Esophagus muscularis mucosa (tissue), 4 donors: ENCODE data around the gene PEX10. TPM values are rescaled to one million over a fixed set of nuclear protein-coding genes. Genes with fewer than 3 reads are reported as not detected.

ENCODE experiments used
- DNase-seq: peaks from one replicate; pipeline ENCODE4 v3.0.0-alpha.2; 2017; ENCODE audit errors: extremely low spot score
- H3K27ac ChIP-seq, 4 donors: fragments of 200-600 bp; sonication (generic); replicated peaks in 1 of 4; 1 replicate in 3 of 4; 2 replicates in 1 of 4; pipeline ENCODE4 v1.5.1; 2016 to 2019; ENCODE audit warnings: mild to moderate bottlenecking in 1 of 4
- H3K27me3 ChIP-seq, 4 donors: fragments of 200-600 bp; sonication (generic); one replicate each; pipeline versions ENCODE4 v1.5.1 to v1.6.0; 2016 to 2019
- H3K36me3 ChIP-seq, 4 donors: fragments of 200-600 bp; sonication (generic); one replicate each; pipeline ENCODE4 v1.5.1; 2016 to 2019
- H3K4me1 ChIP-seq, 4 donors: fragments of 200-600 bp; sonication (generic); one replicate each; pipeline ENCODE4 v1.5.1; 2016 to 2019
- H3K4me3 ChIP-seq, 4 donors: fragments of 200-600 bp; sonication (generic); 1 replicate in 2 of 4; 2 replicates in 2 of 4; pipeline ENCODE4 v1.5.1; 2016 to 2019; ENCODE audit warnings: mild to moderate bottlenecking in 4 of 4, moderate library complexity in 1 of 4
- H3K9me3 ChIP-seq, 4 donors: fragments of 200-600 bp; sonication (generic); 1 replicate in 3 of 4; 2 replicates in 1 of 4; pipeline ENCODE4 v1.5.1; 2016 to 2019
- EP300 ChIP-seq: sonication (generic); formaldehyde crosslinking; IDR thresholded peaks from one replicate; pipeline ENCODE4 v1.6.1; 2017; ENCODE audit warnings: antibody characterized with exemption
- POLR2A ChIP-seq: fragments of 450-650 bp; IDR thresholded peaks from one replicate; pipeline ENCODE4 v1.6.1; 2017; ENCODE audit warnings: antibody characterized with exemption, moderate library complexity, mild to moderate bottlenecking, low read depth
- POLR2AphosphoS5 ChIP-seq, 2 donors: sonication (generic); formaldehyde crosslinking; IDR thresholded peaks; one replicate each; pipeline ENCODE4 v1.6.1; 2017; ENCODE audit warnings: antibody characterized with exemption in 2 of 2
- WGBS: methylation state at CpG from one replicate; pipeline ENCODE4 v1.1.5; 2018; 5-methylcytosine and 5-hydroxymethylcytosine counted together
- intact Hi-C: fragments of 100-400 bp; cut with DNase I; formaldehyde crosslinking; loops from one replicate; pipeline ENCODE4 v1.15.1; 2023
- total RNA-seq, 4 donors: library from RNA; depleted of rRNA; stranded (reverse); fragments of >200 nt; gene quantifications; one replicate each; pipeline versions ENCODE4 v1.1.0 to v1.2.1, GENCODE V29; 2016
- TF ChIP-seq, protein P1 (sequence below), 3 experiments: fragments of 200-600 bp in 2 of 3; fragments of 450-650 bp in 1 of 3; sonication (generic) in 2 of 3; IDR thresholded peaks; one replicate each; pipeline ENCODE4 v1.5.1; 2017 to 2019; ENCODE audit warnings: antibody characterized with exemption in 3 of 3, mild to moderate bottlenecking in 2 of 3, moderate library complexity in 1 of 3

The PEX10 gene
- total RNA-seq, 4 donors from 2014 or later = 14.2 to 27.1 (median 20.3) TPM

DNA sequence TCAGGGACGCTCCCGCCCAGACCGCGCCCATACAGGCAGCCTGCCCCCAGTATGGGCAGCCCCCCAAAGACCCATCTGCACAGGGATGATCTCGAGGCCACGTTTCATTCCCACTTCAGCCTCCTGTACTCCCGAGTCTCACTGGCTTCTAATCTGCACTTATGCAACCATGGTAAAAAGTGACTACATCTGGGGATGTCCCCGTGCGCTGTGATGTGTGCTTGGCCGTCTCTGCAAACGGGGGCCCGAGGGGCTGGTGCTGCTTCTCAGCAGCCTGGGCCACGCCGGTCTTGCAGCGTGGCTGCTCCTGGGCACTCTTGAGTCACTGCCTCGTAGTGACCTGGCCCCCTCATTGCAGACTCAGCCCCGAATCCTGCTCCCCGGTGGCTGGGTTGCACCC lies 46.3 kb upstream of the PEX10 start:
- no peak overlapping the region for H3K4me3 ChIP-seq
- 84% methylated on average over 18 of the region's 18 CpGs for WGBS
- no peak for DNase-seq
- intact Hi-C loops = no loop called here
- H3K36me3 ChIP-seq = no peaks in the 10 kb centered on the region
- peaks cover 0 to 95% (median 14%) of the 10 kb centered on the region in 4 donors for H3K27me3 ChIP-seq
- H3K27ac ChIP-seq = no peak overlapping the region
- H3K4me1 ChIP-seq = peaks cover 0 to 5% (median 2%) of the 10 kb centered on the region in 4 donors
- no peak for TF ChIP-seq EP300
- TF ChIP-seq POLR2AphosphoS5 (IDR thresholded peaks at IDR 0.05) = no peak
- TF ChIP-seq POLR2A = no peak
- TF ChIP-seq, protein P1, sequence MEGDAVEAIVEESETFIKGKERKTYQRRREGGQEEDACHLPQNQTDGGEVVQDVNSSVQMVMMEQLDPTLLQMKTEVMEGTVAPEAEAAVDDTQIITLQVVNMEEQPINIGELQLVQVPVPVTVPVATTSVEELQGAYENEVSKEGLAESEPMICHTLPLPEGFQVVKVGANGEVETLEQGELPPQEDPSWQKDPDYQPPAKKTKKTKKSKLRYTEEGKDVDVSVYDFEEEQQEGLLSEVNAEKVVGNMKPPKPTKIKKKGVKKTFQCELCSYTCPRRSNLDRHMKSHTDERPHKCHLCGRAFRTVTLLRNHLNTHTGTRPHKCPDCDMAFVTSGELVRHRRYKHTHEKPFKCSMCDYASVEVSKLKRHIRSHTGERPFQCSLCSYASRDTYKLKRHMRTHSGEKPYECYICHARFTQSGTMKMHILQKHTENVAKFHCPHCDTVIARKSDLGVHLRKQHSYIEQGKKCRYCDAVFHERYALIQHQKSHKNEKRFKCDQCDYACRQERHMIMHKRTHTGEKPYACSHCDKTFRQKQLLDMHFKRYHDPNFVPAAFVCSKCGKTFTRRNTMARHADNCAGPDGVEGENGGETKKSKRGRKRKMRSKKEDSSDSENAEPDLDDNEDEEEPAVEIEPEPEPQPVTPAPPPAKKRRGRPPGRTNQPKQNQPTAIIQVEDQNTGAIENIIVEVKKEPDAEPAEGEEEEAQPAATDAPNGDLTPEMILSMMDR (IDR thresholded peaks at IDR 0.05) = no peak
- H3K9me3 ChIP-seq = no peaks in the 10 kb centered on the region

- Histone ChIP-seq H3K27ac (no peak overlapping the region), H3K27me3 (peaks cover 0 to 95% (median 12%) of the 10 kb centered on the region in 4 donors), H3K4me1 (peaks cover 0 to 5% (median 2%) of the 10 kb centered on the region in 4 donors), H3K4me3 (no peak overlapping the region), H3K36me3 (no peaks in the 10 kb centered on the region), H3K9me3 (no peaks in the 10 kb centered on the region)
- DNase-seq = no peak
- TF ChIP-seq, protein P1 (IDR thresholded peaks at IDR 0.05) = no peak
- TF ChIP-seq POLR2A (no peak), EP300 (no peak), POLR2AphosphoS5 (IDR thresholded peaks at IDR 0.05) (no peak)
- intact Hi-C loops = no loop called here
- 69% methylated on average over 7 of the region's 17 CpGs for WGBS
Measured at GRCh38 chr1:2457444-2457843, 45.1 kb upstream of the PEX10 start.

DNA sequence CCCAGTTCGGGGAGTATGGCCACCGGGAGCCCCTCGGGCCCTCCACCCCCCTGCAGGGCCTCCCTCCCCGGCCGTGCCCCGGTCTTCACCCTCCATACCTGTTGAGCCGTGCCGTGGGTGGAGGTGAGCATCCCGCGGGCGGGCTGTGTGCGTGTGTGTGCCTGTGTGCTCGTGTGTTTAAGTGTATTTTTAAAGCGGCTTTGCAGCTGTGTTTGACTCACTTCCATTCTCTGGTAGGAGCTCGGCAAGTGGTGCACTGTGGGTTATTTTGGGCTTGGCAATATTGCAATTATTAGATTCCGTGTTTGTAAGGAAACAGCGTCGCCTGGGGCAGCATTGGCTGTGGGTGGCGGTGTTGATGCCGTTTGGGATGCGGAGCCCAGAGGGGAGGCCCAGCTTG lies 43.4 kb upstream of the PEX10 start:
- TF ChIP-seq EP300 (no peak), POLR2AphosphoS5 (IDR thresholded peaks at IDR 0.05) (no peak), POLR2A (no peak)
- TF ChIP-seq, protein P1 (IDR thresholded peaks at IDR 0.05) = no peak
- peaks cover 0 to 5% (median 2%) of the 10 kb centered on the region in 4 donors for H3K4me1 ChIP-seq
- peaks cover 0 to 95% (median 12%) of the 10 kb centered on the region in 4 donors for H3K27me3 ChIP-seq
- 74% methylated on average over 21 of the region's 21 CpGs for WGBS
- no peaks in the 10 kb centered on the region for H3K36me3 ChIP-seq
- no peak for DNase-seq
- no peaks in the 10 kb centered on the region for H3K9me3 ChIP-seq
- H3K4me3 ChIP-seq = no peak overlapping the region
- no peak overlapping the region for H3K27ac ChIP-seq
- intact Hi-C loops = no loop called here

DNA sequence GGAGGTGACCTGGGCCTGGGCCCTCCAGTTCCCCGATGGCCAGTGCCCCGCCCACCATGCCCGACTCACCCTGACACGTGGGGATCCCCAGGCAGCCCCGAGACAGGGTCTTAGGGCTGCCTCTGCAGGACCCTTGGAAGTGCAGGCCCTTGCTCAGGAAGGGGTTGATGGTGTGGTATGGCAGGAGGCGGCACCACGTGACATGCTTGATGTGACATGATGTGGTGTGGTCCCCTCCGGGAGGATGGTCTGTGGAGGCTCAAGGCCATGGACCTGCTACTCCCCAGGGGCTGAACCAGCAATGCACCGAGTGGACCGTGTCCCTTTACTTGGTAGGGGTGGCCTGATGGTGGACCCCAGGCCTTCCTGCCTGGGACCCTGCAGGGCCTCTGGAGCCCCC lies 41.9 kb upstream of the PEX10 start:
- Histone ChIP-seq H3K4me3 (no peak overlapping the region), H3K27me3 (peaks cover 0 to 96% (median 12%) of the 10 kb centered on the region in 4 donors), H3K9me3 (no peaks in the 10 kb centered on the region), H3K36me3 (no peaks in the 10 kb centered on the region), H3K27ac (no peak overlapping the region), H3K4me1 (no peaks in the 10 kb centered on the region)
- no peak for DNase-seq
- TF ChIP-seq EP300 = no peak
- TF ChIP-seq, protein P1 (IDR thresholded peaks at IDR 0.05) = no peak
- no peak for TF ChIP-seq POLR2A
- no peak for TF ChIP-seq POLR2AphosphoS5 (IDR thresholded peaks at IDR 0.05)
- WGBS = no CpG with 5 or more reads among the region's 10 CpGs
- intact Hi-C loops = no loop called here

DNA sequence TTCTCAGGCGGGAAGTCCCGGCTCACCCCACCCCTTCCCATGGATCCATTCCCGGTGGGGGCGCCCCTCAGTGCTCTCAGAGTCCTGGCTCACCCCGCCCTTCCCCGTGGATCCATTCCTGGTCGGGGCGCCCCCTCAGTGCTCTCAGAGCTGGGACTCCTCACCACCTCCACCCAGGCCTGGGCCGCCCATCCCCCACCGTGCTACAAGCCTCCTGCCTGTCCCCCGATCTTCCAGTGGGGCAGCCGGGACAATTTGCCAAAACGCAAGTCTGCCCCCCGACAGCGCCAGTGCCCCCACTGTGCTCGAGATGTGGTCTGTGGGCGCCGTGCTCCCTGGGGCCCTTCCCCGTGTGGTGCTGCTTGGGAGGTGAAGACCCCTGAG lies 40.6 kb upstream of the PEX10 start:
- intact Hi-C loops = no loop called here
- no peak overlapping the region for H3K27ac ChIP-seq
- 84% methylated on average over 14 of the region's 19 CpGs for WGBS
- DNase-seq = no peak
- no peaks in the 10 kb centered on the region for H3K36me3 ChIP-seq
- no peak overlapping the region for H3K4me3 ChIP-seq
- peaks cover 0 to 98% (median 12%) of the 10 kb centered on the region in 4 donors for H3K27me3 ChIP-seq
- H3K4me1 ChIP-seq = no peaks in the 10 kb centered on the region
- TF ChIP-seq EP300 = no peak
- no peak for TF ChIP-seq POLR2AphosphoS5 (IDR thresholded peaks at IDR 0.05)
- TF ChIP-seq POLR2A = no peak
- TF ChIP-seq, protein P1 (IDR thresholded peaks at IDR 0.05) = no peak
- no peaks in the 10 kb centered on the region for H3K9me3 ChIP-seq
